Adipocyte (in vitro differentiated cells): ENCODE results near the gene C11orf42.

Experiments used
- DNase-seq: peaks from one replicate; pipeline ENCODE4 v3.0.0-alpha.2; 2015; ENCODE audit warnings: low read depth
- H3K27me3 ChIP-seq: replicated peaks from 2 replicates; pipeline ENCODE4 v1.7.0; 2013; ENCODE audit warnings: mild to moderate bottlenecking, low read length, moderate library complexity; ENCODE audit not compliant: control insufficient read depth, insufficient read depth
- H3K36me3 ChIP-seq: 2 replicates; pipeline ENCODE4 v1.7.0; 2013; ENCODE audit warnings: low read length, mild to moderate bottlenecking, moderate library complexity; ENCODE audit not compliant: control insufficient read depth, insufficient read depth, severe bottlenecking
- H3K4me1 ChIP-seq: 2 replicates; pipeline ENCODE4 v1.7.0; 2013; ENCODE audit warnings: mild to moderate bottlenecking, low read length, moderate library complexity; ENCODE audit not compliant: control insufficient read depth, insufficient read depth
- H3K4me3 ChIP-seq: 2 replicates; pipeline ENCODE4 v1.7.0; 2013; ENCODE audit warnings: mild to moderate bottlenecking, low read length, moderate library complexity
- H3K9ac ChIP-seq: 2 replicates; pipeline ENCODE4 v1.7.0; 2013; ENCODE audit warnings: mild to moderate bottlenecking, low read length, moderate library complexity
- H3K9me3 ChIP-seq: 2 replicates; pipeline ENCODE4 v1.7.0; 2013; ENCODE audit warnings: mild to moderate bottlenecking, low read length, moderate library complexity; ENCODE audit not compliant: control insufficient read depth

The C11orf42 gene

GRCh38 chr11:6202041-6202440, 3.3 kb upstream of the C11orf42 start:
- H3K9ac ChIP-seq: no peak overlapping the region
- H3K4me3 ChIP-seq: no peak overlapping the region
- DNase-seq: peak; percentile 11
- H3K4me1 ChIP-seq: peaks cover 11% of the 10 kb centered on the region
- peaks cover 9% of the 10 kb centered on the region for H3K36me3 ChIP-seq
- no peaks in the 10 kb centered on the region for H3K9me3 ChIP-seq
- no peaks in the 10 kb centered on the region for H3K27me3 ChIP-seq

- H3K4me1 ChIP-seq: peaks cover 11% of the 10 kb centered on the region
- H3K27me3 ChIP-seq: no peaks in the 10 kb centered on the region
- no peaks in the 10 kb centered on the region for H3K9me3 ChIP-seq
- H3K4me3 ChIP-seq: no peak overlapping the region
- no peak overlapping the region for H3K9ac ChIP-seq
- DNase-seq: no peak
- peaks cover 9% of the 10 kb centered on the region for H3K36me3 ChIP-seq
These were observed 2.0 kb upstream of the C11orf42 start for GRCh38 chr11:6203327-6203726.

- H3K9me3 ChIP-seq: no peaks in the 10 kb centered on the region
- H3K9ac ChIP-seq: no peak overlapping the region
- H3K27me3 ChIP-seq: no peaks in the 10 kb centered on the region
- peak; percentile 18 for DNase-seq
- H3K4me3 ChIP-seq: no peak overlapping the region
- peaks cover 11% of the 10 kb centered on the region for H3K4me1 ChIP-seq
- H3K36me3 ChIP-seq: peaks cover 15% of the 10 kb centered on the region
These were observed 651 bp upstream of the C11orf42 start for GRCh38 chr11:6204706-6205105.

GRCh38 chr11:6206456-6207180, 1.3 kb downstream of the C11orf42 start:
- H3K36me3 ChIP-seq: peaks cover 27% of the 10 kb centered on the region
- H3K4me3 ChIP-seq: no peak overlapping the region
- no peak overlapping the region for H3K9ac ChIP-seq
- no peaks in the 10 kb centered on the region for H3K27me3 ChIP-seq
- H3K4me1 ChIP-seq: peaks cover 5% of the 10 kb centered on the region
- H3K9me3 ChIP-seq: no peaks in the 10 kb centered on the region
- no peak for DNase-seq

- Histone ChIP-seq H3K4me3 (no peak overlapping the region), H3K4me1 (no peaks in the 10 kb centered on the region), H3K27me3 (no peaks in the 10 kb centered on the region), H3K9me3 (no peaks in the 10 kb centered on the region), H3K36me3 (peaks cover 55% of the 10 kb centered on the region), H3K9ac (no peak overlapping the region)
- DNase-seq: no peak
These were observed 4.4 kb downstream of the C11orf42 start for GRCh38 chr11:6209801-6210200.

- Histone ChIP-seq H3K4me3 (no peak overlapping the region), H3K36me3 (peaks cover 57% of the 10 kb centered on the region), H3K27me3 (no peaks in the 10 kb centered on the region), H3K9ac (no peak overlapping the region), H3K4me1 (no peaks in the 10 kb centered on the region), H3K9me3 (no peaks in the 10 kb centered on the region)
- peak; percentile 55 for DNase-seq
These were observed 5.1 kb downstream of the C11orf42 start for GRCh38 chr11:6210274-6210955.

- Histone ChIP-seq H3K4me3 (no peak overlapping the region), H3K9ac (no peak overlapping the region), H3K9me3 (no peaks in the 10 kb centered on the region), H3K36me3 (peaks cover 70% of the 10 kb centered on the region), H3K4me1 (peaks cover 9% of the 10 kb centered on the region), H3K27me3 (no peaks in the 10 kb centered on the region)
- no peak for DNase-seq
These were observed 9.2 kb downstream of the C11orf42 start for GRCh38 chr11:6214530-6214929.

- no peak for DNase-seq
- no peaks in the 10 kb centered on the region for H3K9me3 ChIP-seq
- H3K36me3 ChIP-seq: peaks cover 59% of the 10 kb centered on the region
- H3K4me3 ChIP-seq: no peak overlapping the region
- peaks cover 16% of the 10 kb centered on the region for H3K4me1 ChIP-seq
- no peaks in the 10 kb centered on the region for H3K27me3 ChIP-seq
- no peak overlapping the region for H3K9ac ChIP-seq
These were observed 11.1 kb downstream of the C11orf42 start for GRCh38 chr11:6216501-6216900.

- H3K27me3 ChIP-seq: no peaks in the 10 kb centered on the region
These were observed 12.4 kb downstream of the C11orf42 start for GRCh38 chr11:6217722-6218121.

GRCh38 chr11:6219359-6219758, 14.0 kb downstream of the C11orf42 start:
- H3K9me3 ChIP-seq: no peaks in the 10 kb centered on the region
- H3K27me3 ChIP-seq: no peaks in the 10 kb centered on the region
- H3K9ac ChIP-seq: peak overlapping the region; percentile 32
- H3K4me1 ChIP-seq: peaks cover 16% of the 10 kb centered on the region
- peak; percentile 86 for DNase-seq
- no peak overlapping the region for H3K4me3 ChIP-seq
- peaks cover 57% of the 10 kb centered on the region for H3K36me3 ChIP-seq

More at GRCh38 chr11:6217722-6218121, 12.4 kb downstream of the C11orf42 start:
- peaks cover 16% of the 10 kb centered on the region for H3K4me1 ChIP-seq
- no peak overlapping the region for H3K4me3 ChIP-seq
- no peaks in the 10 kb centered on the region for H3K9me3 ChIP-seq
- H3K36me3 ChIP-seq: peaks cover 60% of the 10 kb centered on the region
- no peak overlapping the region for H3K9ac ChIP-seq
- DNase-seq: no peak

- H3K4me1 ChIP-seq: peaks cover 22% of the 10 kb centered on the region
- H3K9me3 ChIP-seq: no peaks in the 10 kb centered on the region
- no peaks in the 10 kb centered on the region for H3K27me3 ChIP-seq
- no peak overlapping the region for H3K9ac ChIP-seq
- no peak for DNase-seq
- H3K4me3 ChIP-seq: no peak overlapping the region
- H3K36me3 ChIP-seq: peaks cover 27% of the 10 kb centered on the region
These were observed 18.5 kb downstream of the C11orf42 start for GRCh38 chr11:6223854-6224253.
